HG02642 (cell line): ENCODE results near the gene CTSE.
"Not testable (repeated sequence)": the region's sequence is repeated elsewhere in the genome, so short reads cannot be mapped to it uniquely, and the experiment has no call there.

ENCODE experiments used
- ATAC-seq: cut with Tn5 transposase; IDR thresholded peaks from one replicate; pipeline ENCODE4 v1.9.1; 2021; ENCODE audit warnings: mild to moderate bottlenecking; ENCODE audit not compliant: unreplicated experiment, poor library complexity

The CTSE gene

DNA sequence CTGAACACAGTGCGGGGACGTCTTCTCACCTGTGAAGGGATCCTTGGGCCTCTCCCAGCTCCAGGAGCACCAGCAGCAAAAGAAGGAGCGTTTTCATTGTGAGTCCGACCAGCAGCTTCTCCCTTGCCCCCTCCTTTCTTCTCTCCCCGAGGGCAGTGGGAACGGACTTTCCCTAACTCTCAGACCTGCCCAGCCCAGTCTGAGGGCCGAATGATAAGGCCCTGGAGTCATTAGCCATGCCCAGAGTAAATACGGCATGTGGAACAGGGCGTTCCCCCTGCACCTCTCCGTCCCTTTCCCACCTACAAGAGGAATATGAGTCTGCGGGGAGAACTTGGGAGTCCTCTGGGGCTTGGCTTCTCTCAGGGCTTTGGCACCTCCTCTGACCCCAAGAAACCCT is at the start of gene CTSE:
Gene CTSE (minus strand): TSS at position 201 of the 400 bp plus-strand sequence. CDS start 104 bp downstream, at position 97.
- ATAC-seq: no peak

DNA sequence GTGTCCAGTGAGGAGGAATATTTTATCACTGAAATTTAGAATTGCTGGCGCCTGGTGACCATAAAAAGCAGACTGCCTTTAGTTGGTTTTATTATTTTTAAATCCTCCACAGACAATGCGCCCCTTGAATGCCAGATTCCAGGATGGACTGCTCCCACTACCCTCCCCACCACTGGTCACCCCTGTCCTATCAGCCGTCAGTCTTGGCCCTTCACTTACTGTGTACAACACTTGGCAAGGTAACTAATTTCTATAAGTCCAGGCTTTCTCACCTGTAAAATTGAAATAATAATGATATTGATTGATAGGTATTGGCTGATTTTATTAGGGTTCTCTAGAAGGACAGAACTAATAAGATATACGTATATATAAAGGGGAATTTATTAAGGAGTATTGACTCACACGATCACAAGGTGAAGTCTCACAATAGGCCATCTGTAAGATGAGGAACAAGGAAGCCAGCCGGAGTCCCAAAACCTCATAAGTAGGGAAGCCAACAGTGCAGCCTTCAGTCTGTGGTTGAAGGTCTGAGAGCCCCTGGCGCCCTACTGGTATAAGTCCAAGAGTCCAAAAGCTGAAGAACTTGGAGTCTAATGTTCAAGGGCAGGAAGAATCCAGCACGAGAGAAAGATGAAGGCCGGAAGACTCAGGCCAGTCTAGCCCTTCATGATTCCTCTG is 47.1 kb upstream of the CTSE start:
- no peak for ATAC-seq

DNA sequence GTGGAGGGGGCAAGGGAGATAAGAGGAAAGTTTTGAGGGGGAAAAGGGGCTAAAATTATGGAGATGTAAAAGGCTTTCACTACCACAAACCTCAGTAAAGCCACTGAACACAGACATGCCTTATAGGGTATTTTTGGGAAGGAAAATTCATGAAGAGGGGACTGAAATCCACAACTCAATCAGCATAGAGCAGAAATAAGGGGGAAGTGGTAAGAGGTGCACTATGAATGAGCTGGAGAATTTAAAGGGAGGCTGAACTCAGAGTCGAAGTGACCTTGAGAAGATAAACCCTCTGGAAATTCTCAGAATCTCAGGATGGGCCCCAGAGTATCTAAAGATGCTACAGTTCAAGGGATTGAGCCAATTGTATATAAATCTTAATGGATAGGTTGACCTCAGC is 44.6 kb upstream of the CTSE start:
- no peak for ATAC-seq

DNA sequence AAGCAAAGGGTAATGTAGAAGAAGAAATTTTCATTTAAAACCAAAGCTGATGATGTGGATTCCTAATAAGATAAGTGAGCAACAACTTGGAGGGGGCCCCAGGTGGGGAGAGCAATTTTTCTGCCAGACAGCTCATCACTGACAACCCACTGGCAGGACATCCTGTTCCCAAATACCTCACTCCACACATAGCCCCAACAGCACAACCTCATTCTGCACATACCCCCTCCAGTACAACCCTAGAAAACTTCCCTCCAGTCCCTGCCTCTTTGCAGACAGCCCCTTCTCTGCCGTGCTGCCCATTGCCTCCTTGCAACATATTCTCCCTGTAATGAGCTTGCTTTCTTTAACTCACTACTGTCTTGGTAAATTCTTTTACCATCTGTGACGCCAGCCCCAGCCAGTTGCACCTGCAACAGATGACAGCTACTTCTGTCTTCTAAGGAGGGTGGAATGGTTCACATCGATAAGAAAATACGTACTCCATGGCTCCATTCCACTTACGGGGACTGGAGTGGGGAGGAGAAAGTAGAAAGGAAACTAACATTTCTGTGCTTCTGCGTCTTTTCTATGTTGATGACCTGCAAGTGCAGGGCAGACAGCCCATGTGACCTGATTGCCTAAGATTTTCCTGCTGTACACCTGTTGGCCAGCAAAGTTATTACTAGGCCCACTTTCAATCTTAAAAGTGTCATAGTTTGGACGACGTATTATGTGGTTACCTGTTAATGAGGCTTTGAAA is 44.0 kb upstream of the CTSE start:
- ATAC-seq: no peak

DNA sequence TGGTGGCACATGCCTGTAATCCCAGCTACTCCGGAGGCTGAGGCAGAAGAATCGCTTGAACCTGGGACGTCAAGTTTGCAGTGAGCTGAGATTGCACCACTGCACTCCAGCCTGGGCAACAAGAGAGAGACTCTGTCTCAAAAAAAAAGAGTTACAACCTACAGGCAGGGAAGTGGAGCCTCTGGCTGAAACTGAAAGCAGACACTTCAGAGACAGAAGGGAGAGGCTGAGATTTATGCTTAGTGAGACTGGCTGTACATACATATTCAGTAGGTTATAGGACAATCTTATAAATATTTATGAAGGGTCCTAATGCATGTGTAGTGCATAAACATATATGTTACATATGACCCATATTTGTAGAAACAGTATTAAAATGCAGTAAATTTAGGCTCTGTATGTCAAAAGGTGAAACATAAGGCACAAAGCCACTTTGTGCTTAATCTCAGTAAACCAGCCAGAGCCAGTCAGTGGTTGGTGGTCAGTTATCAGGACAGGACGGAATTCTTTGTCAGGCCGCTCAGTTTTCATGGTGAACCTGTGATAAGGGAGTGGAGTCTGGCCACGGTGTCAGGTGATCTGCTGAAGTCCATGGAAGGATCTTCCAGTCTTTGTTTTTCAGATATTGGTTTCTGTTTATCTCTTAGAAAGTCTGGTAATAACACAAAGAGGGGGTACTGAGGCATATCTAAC is 42.9 kb upstream of the CTSE start:
- peak; percentile 86 for ATAC-seq

DNA sequence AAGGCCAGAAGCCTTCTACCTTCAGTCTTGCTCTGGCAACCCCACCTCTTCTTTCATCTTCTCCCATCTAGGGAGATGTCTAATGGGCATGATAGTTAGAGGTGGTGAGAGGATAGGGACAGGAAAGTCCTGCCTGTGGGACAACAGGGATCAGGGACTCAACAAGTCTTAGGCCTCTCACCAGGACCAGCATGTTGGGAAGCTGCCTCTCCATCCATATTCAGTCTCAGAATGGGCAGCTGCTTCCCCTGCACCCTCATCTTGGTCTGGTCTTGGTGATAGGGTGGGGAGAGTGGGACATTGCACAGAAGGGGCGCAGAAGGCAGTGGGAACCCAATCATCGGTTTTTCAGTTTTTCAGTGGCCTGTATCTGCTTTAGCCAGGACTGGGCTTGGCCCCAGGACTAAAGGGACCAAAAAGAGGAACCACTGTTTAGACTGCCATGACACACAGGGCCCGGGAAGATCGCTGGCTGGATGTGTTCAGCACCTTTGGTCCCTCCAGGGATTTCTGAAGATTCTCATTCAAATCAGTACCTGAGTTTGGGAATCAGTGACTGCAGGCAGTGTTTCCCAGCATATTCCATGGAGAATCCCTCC is 42.0 kb upstream of the CTSE start:
- ATAC-seq: no peak

DNA sequence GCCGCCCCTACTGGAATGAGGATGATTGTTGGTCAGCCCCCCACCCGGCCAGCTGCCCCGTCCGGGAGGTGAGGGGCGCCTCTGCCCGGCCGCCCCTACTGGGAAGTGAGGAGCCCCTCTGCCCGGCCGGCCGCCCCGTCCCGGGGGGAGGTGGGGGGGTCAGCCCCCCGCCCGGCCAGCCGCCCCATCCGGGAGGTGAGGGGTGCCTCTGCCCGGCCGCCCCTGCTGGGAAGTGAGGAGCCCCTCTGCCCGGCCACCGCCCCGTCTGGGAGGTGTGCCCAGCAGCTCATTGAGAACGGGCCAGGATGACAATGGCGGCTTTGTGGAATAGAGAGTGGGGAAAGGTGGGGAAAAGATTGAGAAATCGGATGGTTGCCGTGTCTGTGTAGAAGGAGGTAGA is 40.8 kb upstream of the CTSE start:
- ATAC-seq: not testable (repeated sequence)

DNA sequence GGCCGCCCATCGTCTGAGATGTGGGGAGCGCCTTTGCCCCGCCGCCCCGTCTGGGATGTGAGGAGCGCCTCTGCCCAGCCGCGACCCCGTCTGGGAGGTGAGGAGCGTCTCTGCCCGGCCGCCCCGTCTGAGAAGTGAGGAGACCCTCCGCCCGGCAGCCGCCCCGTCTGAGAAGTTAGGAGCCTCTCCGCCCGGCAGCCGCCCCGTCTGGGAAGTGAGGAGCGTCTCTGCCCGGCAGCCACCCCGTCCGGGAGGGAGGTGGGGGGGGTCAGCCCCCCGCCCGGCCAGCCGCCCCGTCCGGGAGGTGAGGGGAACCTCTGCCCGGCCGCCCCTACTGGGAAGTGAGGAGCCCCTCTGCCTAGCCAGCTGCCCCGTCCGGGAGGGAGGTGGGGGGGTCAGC is 40.3 kb upstream of the CTSE start:
- not testable (repeated sequence) for ATAC-seq

DNA sequence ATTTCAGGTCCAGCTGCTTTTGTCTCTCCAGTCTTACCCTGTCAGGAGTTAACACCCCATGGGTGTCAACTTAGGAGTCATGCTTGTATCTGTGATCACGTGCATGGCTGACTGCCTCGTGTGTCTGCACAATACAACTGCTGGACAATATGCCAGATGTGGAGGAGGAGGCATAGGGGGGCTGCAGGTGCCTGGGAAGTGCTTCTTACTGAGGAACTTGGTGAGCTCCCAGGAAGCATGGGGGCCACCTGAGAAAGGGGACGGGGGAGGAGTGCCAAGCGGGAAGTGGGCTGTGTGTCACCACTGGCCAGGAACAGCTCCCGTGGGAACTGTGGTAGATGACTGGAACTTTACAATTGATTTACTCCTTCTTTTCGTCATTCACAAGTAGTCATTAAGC is 38.8 kb upstream of the CTSE start:
- ATAC-seq: no peak

DNA sequence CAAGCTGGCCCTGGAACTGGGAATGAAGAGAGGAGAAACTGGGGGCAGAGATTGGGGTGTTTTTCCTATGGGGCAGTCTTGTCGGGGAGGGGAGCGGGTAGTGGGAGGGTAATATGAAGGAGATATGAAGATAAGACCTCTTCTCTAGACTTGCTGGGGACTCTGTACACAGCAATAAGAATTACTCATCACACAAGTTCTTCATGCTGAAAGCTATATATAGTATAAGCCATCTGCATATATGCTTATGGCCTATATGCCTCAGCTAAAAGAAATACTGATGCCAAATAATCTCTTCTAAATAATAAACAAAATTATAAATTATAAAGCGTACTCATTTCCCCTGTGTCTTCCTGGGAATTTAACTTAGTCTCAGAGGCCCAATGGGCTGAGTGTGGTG is 37.1 kb upstream of the CTSE start:
- ATAC-seq: no peak

DNA sequence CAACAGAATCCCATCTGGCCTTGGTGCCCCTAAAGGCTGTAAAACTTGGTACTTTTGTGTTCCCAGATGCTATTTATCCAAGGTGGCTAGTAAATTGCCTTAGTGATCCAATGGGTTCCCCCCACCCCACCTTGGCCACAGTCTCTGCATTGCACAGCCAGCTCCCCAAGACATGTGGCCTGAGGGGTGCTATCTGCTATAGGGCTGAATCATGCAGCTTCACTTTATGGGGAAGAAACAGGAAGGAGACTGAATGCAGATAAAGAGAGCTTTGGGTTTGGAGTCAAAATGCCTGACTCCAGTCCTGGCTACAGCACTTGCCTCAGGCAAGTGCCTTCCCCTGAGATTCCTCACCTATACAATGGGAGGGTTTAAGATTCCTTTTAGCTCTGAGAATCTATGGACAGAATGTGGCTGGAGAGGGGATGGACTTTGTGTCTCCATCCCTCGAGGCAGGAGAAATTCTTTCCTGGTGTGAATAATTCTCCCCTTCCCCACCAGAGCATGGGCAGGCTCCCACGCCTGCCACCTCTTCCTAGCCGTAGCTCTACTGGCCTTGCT is 35.7 kb upstream of the CTSE start:
- no peak for ATAC-seq

DNA sequence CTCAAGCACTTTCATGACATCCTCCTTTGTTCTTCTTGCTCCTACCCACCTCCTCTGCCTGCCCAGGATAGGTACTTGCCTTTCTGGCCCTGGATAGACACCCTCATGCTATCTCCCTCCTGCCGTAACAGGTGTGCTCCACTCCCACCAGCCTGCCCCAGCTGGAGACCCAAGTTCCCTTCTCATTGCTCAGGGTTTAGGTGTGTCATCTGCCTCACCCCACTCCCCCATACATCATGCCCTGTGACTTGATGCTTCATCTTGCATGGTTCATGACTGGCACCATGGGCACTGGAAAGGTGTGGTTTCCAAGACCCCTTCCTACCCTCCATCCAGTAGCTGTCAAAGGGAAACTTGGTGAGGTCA is 35.2 kb upstream of the CTSE start:
- ATAC-seq: peak; percentile 51

DNA sequence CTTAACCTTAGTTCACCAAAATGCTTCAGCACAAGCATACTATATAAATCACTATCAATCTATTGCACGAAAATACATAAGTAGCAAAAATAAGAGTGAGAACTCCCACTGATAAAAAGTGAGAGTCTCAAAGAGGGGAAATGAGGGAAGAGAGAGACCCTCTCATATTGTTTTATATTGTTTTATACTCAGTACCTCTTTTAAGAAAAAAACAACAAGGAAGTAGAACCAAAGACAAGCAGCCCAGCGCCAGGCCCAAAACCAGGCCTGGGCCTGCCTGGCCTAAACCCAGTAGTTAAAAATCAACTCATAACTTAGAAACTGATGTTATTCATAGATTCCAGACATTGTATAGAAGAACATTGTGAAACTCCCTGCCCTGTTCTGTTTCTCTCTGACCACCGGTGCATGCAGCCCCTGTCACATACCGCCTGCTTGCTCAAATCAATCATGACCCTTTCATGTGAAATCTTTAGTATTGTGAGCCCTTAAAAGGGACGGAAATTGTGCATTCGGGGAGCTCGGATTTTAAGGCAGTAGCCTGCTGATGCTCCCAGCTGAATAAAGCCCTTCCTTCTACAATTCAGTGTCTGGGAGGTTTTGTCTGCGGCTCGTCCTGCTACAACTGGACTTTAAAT is 34.7 kb upstream of the CTSE start:
- ATAC-seq: peak; percentile 27

DNA sequence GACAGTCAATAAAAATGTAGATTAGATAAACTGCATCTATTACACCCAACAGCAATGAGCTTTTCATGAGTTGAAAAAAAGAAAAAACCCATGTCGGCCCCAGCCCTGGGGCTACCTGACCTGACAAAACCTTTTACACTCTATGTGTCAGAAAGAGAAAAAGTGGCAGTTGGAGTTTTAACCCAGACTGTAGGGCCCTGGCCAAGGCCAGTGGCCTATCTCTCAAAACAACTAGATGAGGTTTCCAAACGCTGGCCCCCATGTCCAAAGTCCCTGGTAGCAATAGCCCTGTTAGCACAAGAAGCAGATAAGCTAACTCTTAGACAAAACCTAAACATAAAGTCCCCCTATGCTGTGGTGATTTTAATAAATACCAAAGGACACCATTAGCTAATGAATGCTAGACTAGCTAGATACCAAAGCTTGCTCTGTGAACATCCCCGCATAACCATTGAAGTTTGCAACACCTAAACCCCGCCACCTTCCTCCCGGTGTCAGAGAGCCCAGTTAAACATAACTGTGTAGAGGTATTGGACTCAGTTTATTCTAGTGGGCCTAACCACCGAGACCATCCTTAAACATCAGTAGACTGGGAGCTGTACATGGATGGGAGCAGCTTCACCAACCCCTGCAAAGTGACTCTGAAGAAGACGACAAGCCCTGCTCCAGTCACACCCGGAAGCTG is 32.1 kb upstream of the CTSE start:
- not testable (repeated sequence) for ATAC-seq

DNA sequence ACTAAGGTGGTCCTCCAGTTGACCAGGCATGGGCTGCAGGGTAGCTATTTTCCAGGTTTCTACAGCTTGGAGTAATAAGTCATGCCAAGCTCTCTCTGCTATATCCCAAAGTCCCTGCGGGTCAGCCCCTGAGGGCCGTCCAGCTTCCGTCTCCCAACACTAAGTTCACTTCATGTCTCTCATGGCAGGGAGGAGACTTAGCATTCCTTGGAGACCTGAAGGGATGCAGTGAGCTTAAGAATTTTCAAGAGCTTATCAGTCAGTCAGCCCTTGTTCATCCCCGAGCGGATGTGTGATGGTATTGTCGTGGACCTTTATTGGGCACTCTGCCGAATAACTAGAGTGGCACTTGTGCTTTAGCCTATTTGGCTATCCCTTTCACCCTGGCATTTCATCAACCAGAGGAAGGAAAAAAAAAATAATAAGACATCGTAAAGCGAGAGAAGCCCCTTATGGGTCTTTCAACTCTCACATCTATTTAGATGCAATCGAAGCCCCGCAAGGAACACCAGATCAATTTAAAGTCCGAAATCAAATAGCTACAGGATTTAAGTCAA is 31.5 kb upstream of the CTSE start:
- not testable (repeated sequence) for ATAC-seq

DNA sequence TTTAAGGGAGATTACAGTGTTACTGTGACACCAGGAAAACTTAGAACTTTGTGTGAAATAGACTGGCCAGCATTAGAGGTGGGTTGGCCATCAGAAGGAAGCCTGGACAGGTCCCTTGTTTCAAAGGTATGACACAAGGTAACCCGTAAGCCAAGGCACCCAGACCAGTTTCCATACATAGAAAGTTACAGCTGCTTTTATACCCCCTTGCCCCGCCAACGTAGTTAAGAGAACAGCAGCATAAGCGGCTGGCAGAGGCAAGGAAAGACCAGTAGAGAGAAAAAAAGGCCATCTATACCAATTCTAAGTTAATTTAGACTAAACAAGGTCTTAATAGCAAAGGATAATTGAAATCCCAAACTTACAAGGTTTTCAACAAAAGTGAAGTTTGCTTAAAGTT is 29.9 kb upstream of the CTSE start:
- not testable (repeated sequence) for ATAC-seq

DNA sequence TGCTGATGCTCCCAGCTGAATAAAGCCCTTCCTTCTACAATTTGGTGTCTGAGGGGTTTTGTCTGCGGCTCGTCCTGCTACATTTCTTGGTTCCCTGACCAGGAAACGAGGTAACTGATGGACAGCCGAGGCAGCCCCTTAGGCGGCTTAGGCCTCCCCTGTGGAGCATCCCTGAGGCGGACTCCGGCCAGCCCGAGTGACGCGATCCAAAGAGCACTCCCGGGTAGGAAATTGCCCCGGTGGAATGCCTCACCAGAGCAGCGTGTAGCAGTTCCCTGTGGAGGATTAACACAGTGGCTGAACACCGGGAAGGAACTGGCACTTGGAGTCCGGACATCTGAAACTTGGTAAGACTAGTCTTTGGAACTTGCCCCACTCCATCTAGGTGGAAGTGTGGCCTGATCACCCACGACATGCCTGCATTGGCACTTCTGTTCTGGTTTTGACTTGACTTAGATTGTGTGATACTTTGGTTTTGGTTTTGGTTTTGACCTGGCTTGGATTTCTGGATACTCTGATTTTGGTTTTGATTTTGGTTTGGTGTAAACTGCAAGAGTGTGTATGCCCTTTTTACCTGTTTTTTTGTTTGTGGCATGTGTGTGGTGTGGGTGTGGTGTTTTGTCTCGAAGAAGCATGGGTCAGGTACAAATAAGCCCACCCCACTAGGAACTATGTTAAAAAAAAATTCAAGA is 29.4 kb upstream of the CTSE start, which contains the start of gene RHEX:
Gene RHEX (plus strand): TSS at position 255 of the 692 bp plus-strand sequence. CDS start 44,656 bp downstream, outside the sequence.
- not testable (repeated sequence) for ATAC-seq

DNA sequence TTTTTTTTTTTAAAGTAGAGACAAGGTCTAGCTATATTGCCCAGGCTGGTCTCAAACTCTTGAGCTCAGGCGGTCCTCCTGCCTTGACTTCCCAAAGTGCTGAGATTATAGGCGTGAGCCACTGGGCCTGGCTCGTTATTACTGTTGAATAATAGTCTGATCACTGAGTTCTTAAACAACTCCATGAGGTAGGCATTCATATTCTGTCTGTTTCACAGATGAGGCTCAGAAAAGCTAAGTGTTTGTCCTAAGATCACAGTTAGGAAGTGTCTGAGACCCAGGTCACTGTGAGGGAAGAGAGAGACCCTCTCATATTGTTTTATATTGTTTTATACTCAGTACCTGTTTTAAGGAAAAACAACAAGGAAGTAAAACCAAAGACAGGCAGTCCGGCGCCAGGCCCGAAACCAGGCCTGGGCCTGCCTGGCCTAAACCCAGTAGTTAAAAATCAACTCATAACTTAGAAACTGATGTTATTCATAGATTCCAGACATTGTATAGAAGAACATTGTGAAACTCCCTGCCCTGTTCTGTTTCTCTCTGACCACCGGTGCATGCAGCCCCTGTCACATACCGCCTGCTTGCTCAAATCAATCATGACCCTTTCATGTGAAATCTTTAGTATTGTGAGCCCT is 28.7 kb upstream of the CTSE start:
- not testable (repeated sequence) for ATAC-seq
